SK-N-SH (cell line): ENCODE data around the gene COPS4. TPM values are rescaled to one million over a fixed set of nuclear protein-coding genes. Genes with fewer than 3 reads are reported as not detected.

Experiments
- CTCF ChIA-PET: fragments of 300-600, 350-600 bp; formaldehyde crosslinking; extraction: SDS; loops from one replicate; lab custom pipeline; 2021; lab: Yijun Ruan, JAX
- POLR2A ChIA-PET: fragments of 350-600 bp; sonication (Branson Sonifier 250); formaldehyde crosslinking; extraction: SDS; loops from one replicate; lab custom pipeline; 2020; ENCODE audit warnings: antibody characterized with exemption, inconsistent platforms; lab: Yijun Ruan, JAX
- DNase-seq: peaks from one replicate; pipeline ENCODE4 v3.0.0; 2012
- H2AFZ ChIP-seq: fragments of 200-600 bp; sonication (generic); 2 replicates; pipeline ENCODE4 v1.8.1; 2016; ENCODE audit warnings: antibody characterized with exemption, mild to moderate bottlenecking, low read depth
- H3F3A ChIP-seq: fragments of 200-600 bp; sonication (generic); replicated peaks from 2 replicates; pipeline ENCODE3; 2016; ENCODE audit warnings: antibody characterized with exemption, mild to moderate bottlenecking; ENCODE audit not compliant: insufficient read depth
- H3K27ac ChIP-seq, 2 experiments: fragments of 200-500 bp in 1 of 2; fragments of 200-600 bp in 1 of 2; sonication (Bioruptor generic) in 1 of 2; sonication (generic), shearing (Covaris generic) in 1 of 2; 2 replicates each; pipeline versions ENCODE4 v1.5.1 to v1.6.1; 2014 to 2016; ENCODE audit warnings: low read depth in 2 of 2, inconsistent platforms in 1 of 2, low read length in 1 of 2, mild to moderate bottlenecking in 1 of 2, mixed read lengths in 1 of 2
- H3K27me3 ChIP-seq: fragments of 200-600 bp; sonication (generic), shearing (Covaris generic); 2 replicates; pipeline ENCODE4 v1.6.1; 2016; ENCODE audit warnings: mixed run types; ENCODE audit not compliant: insufficient read depth
- H3K36me3 ChIP-seq, 2 experiments: fragments of 200-500 bp in 1 of 2; fragments of 200-600 bp in 1 of 2; sonication (Bioruptor generic) in 1 of 2; sonication (generic) in 1 of 2; replicated peaks in 1 of 2; 2 replicates each; pipeline versions ENCODE3 to v1.5.1; 2014 to 2016; ENCODE audit warnings: low read length in 1 of 2, mild to moderate bottlenecking in 1 of 2; ENCODE audit not compliant: insufficient read depth in 2 of 2, control insufficient read depth in 1 of 2
- H3K4me1 ChIP-seq, 2 experiments: fragments of 200-500 bp in 1 of 2; fragments of 200-600 bp in 1 of 2; sonication (Bioruptor generic) in 1 of 2; sonication (generic), shearing (Covaris generic) in 1 of 2; 2 replicates each; pipeline versions ENCODE4 v1.5.1 to v1.6.1; 2014 to 2016; ENCODE audit warnings: low read depth in 1 of 2, low read length in 1 of 2, mixed run types in 1 of 2; ENCODE audit not compliant: insufficient read depth in 2 of 2, control insufficient read depth in 1 of 2
- H3K4me2 ChIP-seq: fragments of 200-600 bp; sonication (generic), shearing (Covaris generic); 2 replicates; pipeline ENCODE4 v1.6.1; 2017; ENCODE audit warnings: mixed run types
- H3K4me3 ChIP-seq, 2 experiments: fragments of 200-500 bp in 1 of 2; fragments of 200-600 bp in 1 of 2; sonication (Bioruptor generic) in 1 of 2; sonication (generic), shearing (Covaris generic) in 1 of 2; 2 replicates each; pipeline versions ENCODE4 v1.5.1 to v1.8.1; 2014 to 2016; ENCODE audit warnings: low read depth in 2 of 2, inconsistent platforms in 1 of 2, low read length in 1 of 2, mild to moderate bottlenecking in 1 of 2, mixed read lengths in 1 of 2, moderate library complexity in 1 of 2
- H3K79me2 ChIP-seq: fragments of 200-600 bp; sonication (generic); 2 replicates; pipeline ENCODE4 v1.8.1; 2017; ENCODE audit warnings: mild to moderate bottlenecking; ENCODE audit not compliant: insufficient read depth
- H3K9ac ChIP-seq: fragments of 200-600 bp; sonication (generic); 2 replicates; pipeline ENCODE4 v1.6.1; 2017; ENCODE audit warnings: mixed run types
- H3K9me2 ChIP-seq: fragments of 200-600 bp; sonication (generic); 2 replicates; pipeline ENCODE4 v1.6.1; 2017; ENCODE audit warnings: mixed run types
- H3K9me3 ChIP-seq: fragments of 200-600 bp; sonication (generic); 2 replicates; pipeline ENCODE4 v1.6.1; 2017; ENCODE audit warnings: mixed run types, mild to moderate bottlenecking, moderate library complexity
- H4K20me1 ChIP-seq: fragments of 200-600 bp; sonication (generic); 2 replicates; pipeline ENCODE4 v1.6.1; 2017; ENCODE audit warnings: mild to moderate bottlenecking, mixed run types; ENCODE audit not compliant: insufficient read depth
- CHD2 ChIP-seq: fragments of 150-350 bp; IDR thresholded peaks from 2 replicates; pipeline ENCODE4 v1.6.1; 2018; ENCODE audit warnings: low read length; ENCODE audit not compliant: partially characterized antibody
- CTCF ChIP-seq: fragments of 200-600 bp; sonication (generic); IDR thresholded peaks from 2 replicates; pipeline ENCODE4 v1.6.1; 2017; ENCODE audit warnings: antibody characterized with exemption, mild to moderate bottlenecking, moderate library complexity
- EP300 ChIP-seq, 2 experiments: IDR thresholded peaks; 2 replicates each; pipeline versions ENCODE4 v1.4.0 to v1.6.1; 2012; ENCODE audit warnings: borderline replicate concordance in 1 of 2, low read depth in 1 of 2, low read length in 1 of 2
- FOXM1 ChIP-seq: IDR thresholded peaks from 2 replicates; pipeline ENCODE4 v1.4.0; 2012; ENCODE audit warnings: low read depth, mild to moderate bottlenecking
- GABPA ChIP-seq: IDR thresholded peaks from 2 replicates; pipeline ENCODE4 v1.4.0; 2012; ENCODE audit warnings: low read depth, mild to moderate bottlenecking
- IRF3 ChIP-seq: fragments of 150-350 bp; IDR thresholded peaks from 2 replicates; pipeline ENCODE4 v1.6.1; 2016; ENCODE audit warnings: mild to moderate bottlenecking, low read depth, low read length
- JUND ChIP-seq: IDR thresholded peaks from 2 replicates; pipeline ENCODE4 v1.4.0; 2012
- MAX ChIP-seq: IDR thresholded peaks from 2 replicates; pipeline ENCODE4 v1.4.0; 2012; ENCODE audit warnings: low read depth
- MEF2A ChIP-seq: IDR thresholded peaks from 2 replicates; pipeline ENCODE4 v1.4.0; 2012; ENCODE audit warnings: low read depth, borderline replicate concordance
- NFIC ChIP-seq: IDR thresholded peaks from 2 replicates; pipeline ENCODE4 v1.4.0; 2012; ENCODE audit warnings: borderline replicate concordance
- NRF1 ChIP-seq: IDR thresholded peaks from 2 replicates; pipeline ENCODE4 v1.6.1; 2012; ENCODE audit warnings: low read depth, mild to moderate bottlenecking, low read length
- POLR2AphosphoS5 ChIP-seq: IDR thresholded peaks from 2 replicates; pipeline ENCODE4 v1.6.1; 2012; ENCODE audit warnings: low read depth, low read length
- RAD21 ChIP-seq: IDR thresholded peaks from 2 replicates; pipeline ENCODE4 v1.6.1; 2012; ENCODE audit warnings: mild to moderate bottlenecking, low read length
- SMC3 ChIP-seq: IDR thresholded peaks from 2 replicates; pipeline ENCODE4 v1.6.1; 2012; ENCODE audit warnings: low read depth, low read length, improper control_type of control experiment
- TCF12 ChIP-seq: IDR thresholded peaks from 2 replicates; pipeline ENCODE4 v1.4.0; 2012
- TEAD4 ChIP-seq: IDR thresholded peaks from 2 replicates; pipeline ENCODE4 v1.4.0; 2012; ENCODE audit warnings: mild to moderate bottlenecking, borderline replicate concordance; ENCODE audit not compliant: insufficient read depth
- USF2 ChIP-seq: fragments of 150-350 bp; IDR thresholded peaks from 2 replicates; pipeline ENCODE4 v1.6.1; 2017; ENCODE audit warnings: antibody characterized with exemption, low read length, low read depth, borderline replicate concordance
- WGBS: methylation state at CpG from one replicate; pipeline ENCODE4 v1.1.6; 2017; ENCODE audit warnings: low lambda C conversion rate; 5-methylcytosine and 5-hydroxymethylcytosine counted together
- polyA plus RNA-seq, 3 experiments: library from polyadenylated mRNA; depleted of rRNA; stranded (reverse); fragments of >200 nt; gene quantifications; 2 replicates each; pipeline ENCODE4 v1.2.3, GENCODE V29; 2012

COPS4 gene
- polyA plus RNA-seq, 1 of the 3 experiments (the other 2 are of a cell fraction): 33.9 TPM

DNA sequence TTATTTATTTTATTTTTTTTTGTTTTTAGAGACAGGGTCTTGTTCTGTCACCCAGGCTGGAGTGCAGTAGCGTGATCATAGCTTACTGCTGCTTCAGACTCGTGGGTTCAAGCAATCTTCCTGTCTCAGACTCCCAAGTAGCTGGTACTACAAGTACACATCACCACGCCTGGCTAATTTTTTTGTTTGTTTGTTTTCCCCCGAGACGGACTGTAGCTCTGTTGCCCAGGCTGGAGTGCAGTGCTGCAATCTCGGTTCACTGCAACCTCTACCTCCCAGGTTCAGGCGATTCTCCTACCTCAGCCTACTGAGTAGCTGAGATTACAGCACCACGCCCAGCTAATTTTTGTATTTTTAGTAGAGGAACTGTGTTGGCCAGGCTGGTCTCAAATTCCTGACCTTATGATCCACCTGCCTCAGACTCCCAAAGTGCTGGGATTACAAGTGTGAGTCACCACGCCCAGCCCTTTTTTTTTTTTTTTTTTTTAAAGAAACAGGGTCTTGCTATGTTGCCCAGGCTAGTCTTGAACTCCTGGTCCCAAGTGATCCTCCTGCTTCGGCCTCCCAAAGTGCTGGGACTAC is 32.2 kb downstream of the COPS4 start:
- no peaks in the 10 kb centered on the region for H3K27me3 ChIP-seq
- WGBS: 86% methylated on average over 10 of the region's 10 CpGs
- peaks cover 10% of the 10 kb centered on the region for H3F3A ChIP-seq
- no peaks in the 10 kb centered on the region for H3K9me2 ChIP-seq
- peaks cover 40 to 52% of the 10 kb centered on the region in 2 experiments for H3K36me3 ChIP-seq
- H3K79me2 ChIP-seq: no peaks in the 10 kb centered on the region
- no peaks in the 10 kb centered on the region for H3K9me3 ChIP-seq
- no peak overlapping the region for H3K27ac ChIP-seq
- no peak overlapping the region for H2AFZ ChIP-seq
- CTCF ChIA-PET: interaction anchor here (1.0 to 1.8 kb wide), 2 partner anchors 43 to 215 kb away, joined by 3 to 4 read pairs; no protein-coding TSS in a partner anchor
- H4K20me1 ChIP-seq: no peaks in the 10 kb centered on the region
- POLR2A ChIA-PET: no interaction called here
- H3K4me2 ChIP-seq: no peak overlapping the region
- TF ChIP-seq NFIC (no peak), NRF1 (no peak), RAD21 (no peak), GABPA (no peak), SMC3 (no peak), EP300 (IDR thresholded peaks at IDR 0.05; ENCODE audit: borderline replicate concordance in 1 of 2, low read depth in 1 of 2, low read length in 1 of 2) (no peak), TEAD4 (no peak), FOXM1 (no peak), IRF3 (no peak), USF2 (no peak), CTCF (no peak), MEF2A (no peak)
- H3K9ac ChIP-seq: no peak overlapping the region
- no peaks in the 10 kb centered on the region for H3K4me1 ChIP-seq
- no peak overlapping the region for H3K4me3 ChIP-seq
- no peak for DNase-seq

DNA sequence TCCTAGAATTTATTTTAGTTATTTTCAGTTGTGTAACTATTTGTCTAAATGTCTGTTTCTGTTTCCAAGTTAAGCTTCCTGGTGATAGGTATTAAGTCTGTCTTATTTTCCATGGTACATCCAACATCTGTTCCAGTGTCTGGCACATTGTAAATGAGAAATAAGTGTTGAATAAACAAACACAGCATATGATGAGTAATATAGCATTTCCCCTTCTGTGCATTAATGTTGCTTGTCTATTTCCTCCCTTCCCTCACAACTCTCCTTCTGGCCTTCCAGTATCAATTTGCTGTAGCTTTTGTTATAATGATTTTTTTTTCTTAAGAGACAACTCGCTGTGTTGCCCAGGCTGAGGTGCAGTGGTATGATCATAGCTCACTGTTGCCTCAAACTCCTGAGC is 36.1 kb downstream of the COPS4 start:
- Histone ChIP-seq H3K4me3 (no peak overlapping the region), H3K36me3 (peaks cover 31 to 33% of the 10 kb centered on the region in 2 experiments), H3K27me3 (no peaks in the 10 kb centered on the region), H3F3A (peaks cover 26% of the 10 kb centered on the region), H3K4me2 (no peak overlapping the region), H2AFZ (no peak overlapping the region), H3K4me1 (peaks cover 0 to 6% of the 10 kb centered on the region in 2 experiments; a peak in 1 of 4 replicates), H3K9ac (no peak overlapping the region), H3K79me2 (no peaks in the 10 kb centered on the region), H3K9me2 (no peaks in the 10 kb centered on the region), H3K27ac (no peak overlapping the region), H4K20me1 (no peaks in the 10 kb centered on the region), H3K9me3 (no peaks in the 10 kb centered on the region)
- DNase-seq: no peak
- CTCF ChIA-PET: interaction anchor here (1.1 to 1.2 kb wide), 2 partner anchors 10 to 27 kb away, joined by 3 read pairs; no protein-coding TSS in a partner anchor
- TF ChIP-seq POLR2AphosphoS5 (no peak), CHD2 (no peak), MAX (no peak), EP300 (IDR thresholded peaks at IDR 0.05; ENCODE audit: borderline replicate concordance in 1 of 2, low read depth in 1 of 2, low read length in 1 of 2) (no peak), USF2 (no peak), TCF12 (no peak), RAD21 (no peak), JUND (no peak), GABPA (no peak)
- 100% methylated on average over 1 of the region's 1 CpG for WGBS
- POLR2A ChIA-PET: no interaction called here
